Stimulated activated naive CD4-positive, alpha-beta T cell treated with Interleukin-2 at 50 U/mL for 16 hours (primary cell): ENCODE results near the gene ZSWIM4.
"Not testable (repeated sequence)": the region's sequence is repeated elsewhere in the genome, so short reads cannot be mapped to it uniquely, and the experiment has no call there.

Experiments used
- DNase-seq: peaks from one replicate; lab custom pipeline; 2025; lab: John Stamatoyannopoulos, UW

The ZSWIM4 gene

DNA sequence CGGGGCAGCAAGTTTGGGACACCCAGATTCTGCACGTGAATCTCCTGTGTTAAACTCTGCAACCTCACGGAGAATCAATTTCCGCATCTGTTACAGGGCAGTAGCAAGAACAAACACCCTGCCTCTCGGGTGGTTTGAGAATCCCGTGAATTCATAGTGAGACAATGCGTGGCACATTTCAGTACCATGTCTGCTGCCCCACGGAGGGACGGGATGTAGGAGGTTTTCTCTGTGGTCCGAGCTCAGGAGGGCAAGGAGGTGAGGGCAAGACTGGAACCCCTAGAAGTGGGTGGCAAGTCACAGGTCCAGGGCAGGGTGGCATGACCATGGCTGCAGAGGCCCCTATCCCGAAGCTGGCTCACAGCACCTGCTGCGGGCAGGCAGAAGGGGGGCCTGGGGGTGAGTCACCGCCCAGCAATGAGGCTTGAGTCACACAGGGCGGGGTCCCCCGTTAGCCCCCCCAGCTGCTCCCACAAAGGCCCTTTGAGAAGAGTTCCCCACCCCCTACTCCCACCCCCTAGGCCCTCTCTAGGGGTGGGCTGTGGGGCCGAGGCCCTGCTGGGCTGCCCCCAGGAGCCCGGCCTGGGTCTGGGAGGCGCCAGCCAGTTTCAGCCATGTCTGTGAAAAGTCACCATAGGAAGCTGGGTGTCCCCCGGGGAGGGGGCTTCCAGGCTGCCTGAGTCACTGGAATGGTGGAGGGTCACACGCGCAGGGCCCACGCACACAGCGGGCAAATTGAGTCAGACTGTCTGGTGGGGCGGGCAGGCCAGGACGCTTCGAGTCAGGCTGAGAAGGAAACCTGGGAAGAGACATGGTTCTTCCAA lies 55.9 kb downstream of the ZSWIM4 start:
- DNase-seq = peak; percentile 63

DNA sequence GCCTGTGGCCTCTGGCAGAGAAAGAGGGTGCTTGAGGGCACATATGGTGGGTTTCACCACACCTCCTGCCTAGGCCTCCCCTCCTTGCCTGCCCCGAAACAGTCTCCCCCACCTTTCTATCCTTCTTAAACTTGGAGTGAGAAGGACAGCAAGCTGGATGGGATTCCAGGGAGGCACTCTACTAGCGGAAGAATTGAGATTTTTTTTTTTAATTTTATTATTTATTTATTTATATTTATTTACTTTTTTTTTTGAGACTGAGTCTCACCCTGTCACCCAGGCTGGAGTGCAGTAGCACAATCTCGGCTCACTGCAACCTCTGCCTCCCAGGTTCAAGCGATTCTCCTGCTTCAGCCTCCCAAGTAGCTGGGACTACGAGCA lies 56.5 kb downstream of the ZSWIM4 start:
- DNase-seq = not testable (repeated sequence)

DNA sequence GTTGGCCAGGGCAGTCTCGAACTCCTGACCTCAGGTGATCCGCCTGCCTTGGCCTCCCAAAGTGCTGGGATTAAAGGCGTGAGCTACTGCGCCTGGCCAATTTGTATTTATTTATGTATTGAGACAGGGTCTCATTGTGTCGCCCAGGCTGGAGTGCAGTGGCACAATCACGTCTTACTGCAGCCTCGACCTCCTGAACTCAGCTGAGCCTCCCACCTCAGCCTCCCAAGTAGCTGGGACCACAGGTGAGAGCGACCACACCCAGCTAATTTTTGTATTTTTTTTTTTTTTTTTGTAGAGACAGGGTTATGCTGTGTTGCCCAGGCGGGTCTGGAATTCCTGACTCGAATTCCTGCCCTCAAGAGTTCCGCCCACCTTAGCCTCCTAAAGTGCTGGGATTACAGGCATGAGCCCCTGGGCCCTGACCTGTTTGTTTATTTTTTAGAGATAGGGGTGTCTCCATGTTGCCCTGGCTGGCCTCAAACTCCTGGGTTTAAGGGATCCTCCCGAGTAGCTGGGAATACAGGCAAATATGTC lies 57.0 kb downstream of the ZSWIM4 start:
- DNase-seq = not testable (repeated sequence)

DNA sequence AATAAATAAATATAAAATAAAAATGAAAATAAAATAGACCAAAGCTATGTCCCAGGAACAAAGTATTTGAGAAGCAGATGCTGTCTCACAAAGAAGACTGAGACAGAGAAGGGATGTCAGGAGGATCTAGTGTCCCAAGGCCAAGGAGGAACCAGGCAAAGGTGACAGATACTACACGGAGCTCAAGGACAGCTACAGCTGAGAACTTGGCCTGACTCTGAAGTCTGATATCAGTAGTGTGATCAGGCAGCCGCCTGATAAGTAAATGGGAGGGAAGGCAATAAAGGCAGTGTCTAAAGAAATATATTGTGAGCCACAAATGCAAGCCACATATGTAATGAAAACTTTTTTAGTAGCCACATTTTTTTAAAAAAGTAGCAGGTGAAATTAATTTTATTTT lies 61.3 kb downstream of the ZSWIM4 start:
- DNase-seq = no peak

DNA sequence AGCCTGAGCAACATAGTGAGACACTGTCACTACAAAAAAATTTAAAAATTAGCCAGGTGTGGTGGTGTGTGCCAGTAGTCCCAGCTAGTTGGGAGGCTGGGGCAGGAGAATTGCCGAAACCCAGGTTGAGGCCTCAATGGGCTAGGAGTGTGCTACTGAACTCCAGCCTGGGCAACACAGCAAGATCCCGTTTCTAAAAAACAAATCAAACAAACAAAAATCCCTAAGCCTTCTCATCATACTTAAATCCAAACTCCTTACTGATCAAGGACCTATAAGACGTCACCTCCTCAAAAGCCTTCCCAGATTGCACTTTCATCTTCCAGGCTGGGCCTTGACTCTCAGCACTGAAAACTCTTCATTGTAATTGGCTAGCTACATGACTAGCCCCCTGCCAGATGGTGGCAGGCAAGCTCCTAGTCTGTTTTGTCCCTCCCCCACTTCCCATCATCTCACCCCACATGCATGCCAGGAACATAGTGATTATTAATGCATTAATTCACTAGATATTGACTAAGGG lies 64.2 kb downstream of the ZSWIM4 start:
- DNase-seq = no peak

DNA sequence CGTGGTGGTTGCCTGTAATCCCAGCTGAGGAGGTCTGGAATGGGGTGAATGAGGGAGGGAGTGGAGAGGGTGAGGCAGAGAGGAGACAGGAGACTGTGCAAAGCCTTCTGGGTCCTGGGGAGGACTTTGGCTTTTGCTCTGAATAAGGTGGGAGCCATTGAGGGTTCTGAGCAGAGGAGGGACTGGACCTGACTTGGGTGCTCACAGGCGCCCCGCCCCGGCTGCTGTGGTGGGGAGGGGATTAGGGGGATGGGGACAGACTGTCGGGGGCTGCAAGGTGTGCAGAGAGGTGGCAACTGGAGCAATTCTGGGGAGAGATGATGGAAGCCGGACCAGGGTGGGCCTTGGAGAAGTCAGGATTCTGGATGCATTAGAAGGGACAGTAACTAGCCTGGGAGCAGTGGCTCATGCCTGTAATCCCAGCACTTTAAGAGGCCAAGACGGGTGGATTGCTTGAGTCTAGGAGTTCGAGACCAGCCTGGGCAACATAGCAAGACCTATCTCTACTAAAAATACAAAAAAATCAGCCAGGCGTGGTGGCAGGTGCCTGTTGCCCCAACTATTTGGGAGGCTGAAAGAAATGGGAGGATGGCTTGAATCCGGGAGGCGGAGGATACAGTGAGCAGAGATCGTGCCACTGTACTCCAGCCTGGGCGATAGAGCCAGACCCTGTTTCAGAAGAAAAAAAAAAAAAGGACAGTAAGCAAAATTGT lies 65.6 kb downstream of the ZSWIM4 start:
- DNase-seq = no peak

DNA sequence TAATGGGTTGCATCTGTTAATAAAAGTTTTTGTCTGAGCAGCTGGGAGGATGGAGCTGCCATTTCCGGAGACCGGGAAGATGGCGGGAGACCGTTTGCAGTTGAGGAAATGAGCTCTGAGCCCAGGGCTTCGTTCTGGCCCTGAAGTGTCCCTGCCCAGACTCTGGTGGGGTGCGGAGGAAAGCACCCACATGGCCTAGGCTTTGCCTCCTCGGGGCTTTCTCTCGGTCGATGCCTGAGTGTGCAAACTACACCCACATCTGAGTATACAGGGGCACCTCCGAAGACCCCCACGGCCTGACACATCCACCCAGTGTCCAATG lies 66.1 kb downstream of the ZSWIM4 start:
- no peak for DNase-seq

DNA sequence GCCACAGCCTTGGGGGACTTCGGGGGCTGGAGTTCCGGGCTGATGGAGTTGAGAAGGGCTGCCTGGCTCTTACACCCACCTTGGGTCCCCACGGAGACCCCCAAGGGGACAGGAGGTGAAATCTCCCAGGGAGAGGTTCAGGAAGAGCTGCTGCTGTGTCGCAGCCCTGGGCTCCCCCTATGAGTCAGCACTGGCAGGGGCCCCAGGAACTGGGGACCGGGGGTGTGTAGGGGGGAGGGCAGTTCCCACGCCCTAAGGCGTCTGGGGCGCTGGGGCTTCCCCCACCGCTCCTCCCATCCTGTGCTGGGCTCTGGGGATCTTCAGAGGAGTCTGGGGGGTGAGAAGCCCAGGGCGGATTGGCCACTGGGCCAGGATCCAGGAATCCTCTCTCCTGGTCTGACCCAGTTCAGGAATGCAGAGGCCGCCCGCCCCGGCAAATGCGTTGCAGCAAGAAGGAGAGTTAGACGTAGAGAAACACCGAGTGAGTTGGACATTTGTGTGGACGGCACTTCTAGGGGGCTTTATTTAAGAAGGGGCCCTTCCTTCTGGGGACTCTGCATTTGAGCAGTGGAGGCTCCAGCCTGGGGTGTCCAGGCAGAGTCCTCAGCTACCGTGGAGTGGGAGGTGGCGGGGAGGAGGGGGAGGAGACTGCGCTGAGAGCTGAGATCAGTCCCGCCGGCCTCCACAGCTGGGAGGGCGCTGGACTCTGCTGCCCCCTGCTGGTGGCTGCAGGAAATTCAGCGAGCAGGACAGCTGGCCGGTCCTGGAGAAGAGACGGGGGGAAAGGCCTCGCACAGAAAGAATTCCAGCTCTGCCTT lies 66.7 kb downstream of the ZSWIM4 start:
- DNase-seq = peak; percentile 87

DNA sequence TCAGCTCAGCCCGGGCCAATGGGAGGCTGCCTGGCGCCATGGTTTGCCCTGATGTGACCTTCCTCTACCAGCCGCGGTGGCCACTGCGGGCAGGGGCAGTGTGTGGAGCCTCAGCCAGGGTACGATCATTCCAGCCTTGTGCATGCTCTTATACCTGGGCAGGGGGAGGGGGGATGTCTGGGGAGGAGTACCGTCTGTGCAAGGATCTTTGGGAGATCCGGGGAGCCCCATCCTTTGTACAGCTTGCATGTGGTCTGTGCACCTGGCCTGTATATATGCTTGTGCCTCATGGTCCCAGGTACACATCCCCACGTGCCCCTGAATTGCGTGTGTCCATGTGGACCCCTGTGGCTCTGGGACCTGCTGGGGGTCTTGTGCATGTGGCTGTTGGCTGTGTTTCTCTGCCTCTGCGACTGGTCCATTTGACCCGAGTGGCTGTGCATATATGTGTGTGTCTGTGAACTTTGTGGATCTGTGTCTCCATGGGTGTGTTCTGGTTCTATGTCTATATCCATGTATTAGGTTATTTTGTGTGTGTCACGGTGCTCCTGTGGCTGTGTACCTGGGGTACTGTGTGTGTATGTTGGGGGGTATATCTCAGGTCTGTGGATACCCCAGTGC lies 68.9 kb downstream of the ZSWIM4 start:
- DNase-seq = no peak

DNA sequence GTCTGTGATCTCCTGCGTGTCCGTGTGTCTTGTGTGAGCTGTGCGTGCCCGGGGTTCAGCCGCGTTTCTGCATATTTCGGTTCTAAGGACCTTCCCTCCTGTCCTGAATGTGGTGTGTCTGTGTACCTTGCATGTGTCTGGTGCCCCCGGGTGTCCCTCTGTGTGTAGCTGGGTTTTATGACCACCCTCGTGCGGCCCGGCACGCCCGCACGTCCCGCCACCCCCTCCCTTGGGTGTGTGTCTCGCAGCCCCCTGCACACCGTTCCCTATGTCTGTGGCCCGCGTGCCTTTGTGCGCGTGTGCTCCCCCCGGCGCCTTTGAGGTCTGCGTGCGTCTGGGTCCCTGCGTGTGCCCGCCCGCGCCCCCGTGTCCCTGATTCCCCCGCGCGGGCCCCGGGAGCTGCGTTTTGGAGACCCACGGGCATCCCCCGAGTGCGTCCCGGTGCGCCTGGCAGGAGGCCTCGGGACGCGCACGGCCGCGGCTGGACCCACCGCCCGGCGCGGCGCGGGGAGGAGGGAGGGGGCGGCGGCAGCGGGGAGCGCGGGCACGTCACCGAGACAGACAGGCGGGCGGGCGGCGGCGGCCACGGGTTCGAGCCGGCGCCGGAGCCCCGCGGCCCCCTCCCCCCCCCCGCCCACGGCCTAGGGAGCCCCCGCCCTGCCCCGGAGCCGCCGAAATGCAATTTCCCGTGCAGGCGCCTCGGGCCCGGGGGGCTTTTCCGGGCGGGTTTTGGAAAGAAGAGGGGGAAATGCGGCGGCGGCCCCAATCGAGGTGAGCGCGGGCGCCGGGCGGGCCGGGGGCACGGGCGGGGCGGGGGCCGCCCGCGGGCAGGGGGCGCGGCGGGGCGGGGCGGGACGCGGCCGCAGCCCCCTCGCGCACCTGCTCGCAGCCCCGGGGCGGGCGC lies 69.7 kb downstream of the ZSWIM4 start:
- DNase-seq = no peak

DNA sequence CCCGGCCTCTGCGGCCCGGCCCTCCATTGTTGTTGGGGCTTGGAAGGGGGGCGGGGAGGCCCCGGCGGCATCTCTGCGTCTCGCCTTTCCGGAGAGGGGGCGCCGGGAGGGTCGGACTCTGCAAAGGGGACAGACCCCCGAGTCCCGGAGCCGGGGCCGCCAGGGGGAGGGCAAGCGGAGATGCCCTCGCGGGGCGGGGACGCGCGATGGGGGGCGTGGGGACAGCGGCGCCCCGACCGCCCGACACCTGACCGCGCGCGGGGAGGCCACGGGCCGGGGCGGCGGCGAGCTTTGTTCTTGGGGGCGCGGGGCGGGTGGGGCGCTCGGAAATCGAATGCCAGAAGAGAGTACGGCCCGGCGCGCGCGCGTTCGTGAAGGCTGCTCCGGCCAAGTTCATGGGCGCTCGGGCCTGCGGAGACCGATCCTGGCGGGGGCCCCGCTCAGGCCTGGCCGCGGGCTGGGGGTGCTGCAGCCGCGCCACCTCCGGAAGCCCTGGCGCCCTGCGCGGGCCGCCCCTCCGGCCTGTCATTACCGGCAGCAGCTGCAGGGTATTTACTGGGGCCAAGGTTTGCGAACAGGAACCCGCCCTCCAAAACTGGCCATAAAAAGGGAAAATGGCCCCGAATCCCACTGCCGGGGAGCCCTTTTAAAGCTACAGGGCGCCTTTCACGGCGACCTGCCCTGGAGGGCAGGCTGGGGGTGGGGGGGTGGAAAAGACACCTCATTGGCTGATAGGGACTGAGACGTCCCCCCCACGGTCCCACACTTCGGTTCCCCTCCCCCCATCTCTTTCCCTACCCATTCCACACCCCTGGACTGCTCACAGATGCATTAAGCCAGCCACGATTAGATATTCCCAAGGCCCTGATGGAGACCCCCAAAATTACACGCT lies 70.6 kb downstream of the ZSWIM4 start:
- no peak for DNase-seq

DNA sequence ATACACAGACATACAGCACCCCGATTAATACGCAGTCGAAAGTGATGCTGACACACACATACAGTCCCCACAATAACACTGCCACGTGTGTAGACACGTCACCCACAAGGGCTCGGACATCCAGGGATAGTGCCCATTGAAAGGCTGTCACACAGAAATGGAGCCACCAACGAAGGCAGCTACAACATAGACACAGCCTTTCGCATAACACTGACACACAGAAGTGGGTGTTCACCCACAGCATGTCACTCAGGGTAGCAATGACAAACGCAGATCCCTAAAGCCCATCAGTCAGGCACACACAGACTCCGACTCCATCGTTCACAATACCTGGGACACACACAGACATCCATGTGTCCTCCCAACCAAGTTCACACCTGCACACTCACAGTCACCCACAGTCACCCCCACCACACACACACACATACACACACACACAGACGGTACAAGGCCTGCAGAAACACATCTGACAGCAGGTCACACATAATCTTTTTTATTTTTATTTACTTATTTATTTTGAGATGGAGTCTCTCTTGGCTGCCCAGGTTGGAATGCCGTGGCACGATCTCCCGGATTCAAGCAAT lies 71.3 kb downstream of the ZSWIM4 start:
- DNase-seq = no peak

DNA sequence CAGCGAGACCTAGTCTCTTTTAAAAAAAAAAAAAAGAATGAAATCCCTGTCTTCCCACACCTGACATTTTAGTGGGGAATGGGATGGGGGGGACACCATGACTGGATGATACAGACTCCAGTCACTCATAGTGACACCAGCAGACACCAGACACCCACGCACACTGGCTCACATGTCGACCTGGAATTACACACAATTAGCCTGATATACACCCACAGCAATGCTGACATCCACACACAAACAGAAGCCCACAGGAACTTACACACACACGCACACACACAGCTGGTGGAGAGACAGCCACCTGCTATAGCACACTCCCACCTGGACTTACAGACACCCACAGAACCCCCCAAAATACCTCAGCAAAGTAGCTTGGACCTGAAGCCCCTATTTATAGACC lies 73.4 kb downstream of the ZSWIM4 start:
- DNase-seq = no peak

DNA sequence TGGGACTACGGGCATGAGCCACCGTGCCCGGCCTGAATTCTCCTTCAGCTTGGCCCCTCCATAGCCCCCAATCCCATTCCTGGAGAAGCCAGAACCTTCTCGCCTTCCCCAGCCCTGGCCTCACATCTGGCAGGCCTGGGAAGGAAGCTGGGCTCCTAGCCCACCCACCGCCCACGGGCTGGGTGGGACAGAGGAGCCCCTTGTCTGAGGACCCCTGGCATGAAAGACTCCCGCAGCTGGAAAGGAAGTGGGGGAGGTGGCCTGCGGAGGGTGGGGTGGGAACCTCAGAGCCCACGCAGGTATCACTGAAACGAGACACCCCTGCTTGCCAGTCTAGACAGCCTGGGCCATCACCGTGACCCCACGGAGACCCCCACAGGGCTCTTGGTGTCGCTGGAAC lies 74.0 kb downstream of the ZSWIM4 start:
- DNase-seq = no peak

DNA sequence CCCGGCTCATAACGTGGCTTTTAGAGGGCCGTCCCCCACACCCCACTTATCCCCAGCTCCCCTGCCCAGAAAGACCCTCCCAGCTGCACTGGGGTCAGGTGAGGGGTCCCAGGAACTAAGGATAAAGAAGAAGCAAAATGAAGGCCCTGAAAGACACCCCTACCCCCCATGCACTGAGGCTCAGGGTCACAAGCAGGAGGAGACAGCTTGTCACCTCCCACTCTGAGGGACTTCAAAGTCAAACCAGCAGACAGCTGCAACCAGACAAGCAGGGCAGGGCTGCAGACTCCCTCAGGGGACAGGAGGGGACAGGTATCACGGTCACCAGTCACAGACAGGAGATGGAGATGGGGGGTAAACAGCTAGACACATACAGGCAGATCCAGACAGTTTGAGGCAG lies 75.6 kb downstream of the ZSWIM4 start:
- DNase-seq = no peak

DNA sequence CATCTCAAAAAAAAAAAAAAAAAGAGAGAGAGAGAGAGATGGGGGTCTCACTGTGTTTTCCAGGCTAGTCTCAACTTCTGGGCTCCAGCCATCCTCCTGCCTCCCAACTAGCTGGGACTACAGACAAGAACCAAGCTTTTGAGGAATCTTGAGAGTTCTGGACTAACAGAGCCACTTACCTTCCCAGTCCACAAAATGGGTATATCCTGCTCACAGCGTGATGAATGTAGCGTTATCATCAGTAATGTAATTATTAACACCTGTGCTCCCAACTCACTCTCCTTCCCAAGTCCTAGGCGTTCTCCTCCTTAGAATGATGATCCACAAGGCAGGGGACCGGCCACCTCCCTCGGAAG lies 77.1 kb downstream of the ZSWIM4 start:
- no peak for DNase-seq

DNA sequence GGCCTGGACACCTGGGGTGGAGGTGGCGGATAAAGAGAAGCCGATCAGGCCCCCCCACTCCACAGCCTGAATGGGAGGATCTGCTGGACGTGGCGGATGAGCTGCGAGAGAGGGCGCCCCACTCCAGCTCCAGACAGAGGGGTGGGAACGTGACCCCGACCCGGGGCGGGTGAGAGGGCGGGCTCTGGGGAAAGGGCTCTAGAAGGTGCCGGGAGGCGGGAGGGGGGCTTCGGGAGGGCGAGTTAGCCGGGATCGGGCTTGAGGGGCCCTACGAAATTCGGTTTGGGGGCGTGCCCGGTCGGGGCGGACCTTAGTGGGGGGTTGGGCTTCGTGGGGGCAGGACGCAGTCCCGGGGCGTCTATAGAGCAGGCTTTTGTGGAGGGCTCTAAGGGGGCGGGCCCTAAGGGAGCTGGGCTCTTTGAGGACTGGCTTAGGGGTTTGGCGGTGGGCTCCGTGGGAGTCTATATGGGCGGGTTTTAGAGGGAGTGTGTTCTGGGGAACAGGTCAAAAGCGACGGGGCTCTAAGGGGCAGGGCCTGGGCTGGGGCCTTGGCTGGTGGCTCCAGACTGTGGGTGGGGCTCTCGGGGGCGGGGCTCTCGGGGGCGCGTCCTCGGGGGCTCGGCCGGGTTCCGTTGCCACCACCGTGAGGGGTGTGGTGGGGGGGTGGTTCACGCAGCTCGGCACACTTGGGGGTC lies 77.6 kb downstream of the ZSWIM4 start:
- no peak for DNase-seq

DNA sequence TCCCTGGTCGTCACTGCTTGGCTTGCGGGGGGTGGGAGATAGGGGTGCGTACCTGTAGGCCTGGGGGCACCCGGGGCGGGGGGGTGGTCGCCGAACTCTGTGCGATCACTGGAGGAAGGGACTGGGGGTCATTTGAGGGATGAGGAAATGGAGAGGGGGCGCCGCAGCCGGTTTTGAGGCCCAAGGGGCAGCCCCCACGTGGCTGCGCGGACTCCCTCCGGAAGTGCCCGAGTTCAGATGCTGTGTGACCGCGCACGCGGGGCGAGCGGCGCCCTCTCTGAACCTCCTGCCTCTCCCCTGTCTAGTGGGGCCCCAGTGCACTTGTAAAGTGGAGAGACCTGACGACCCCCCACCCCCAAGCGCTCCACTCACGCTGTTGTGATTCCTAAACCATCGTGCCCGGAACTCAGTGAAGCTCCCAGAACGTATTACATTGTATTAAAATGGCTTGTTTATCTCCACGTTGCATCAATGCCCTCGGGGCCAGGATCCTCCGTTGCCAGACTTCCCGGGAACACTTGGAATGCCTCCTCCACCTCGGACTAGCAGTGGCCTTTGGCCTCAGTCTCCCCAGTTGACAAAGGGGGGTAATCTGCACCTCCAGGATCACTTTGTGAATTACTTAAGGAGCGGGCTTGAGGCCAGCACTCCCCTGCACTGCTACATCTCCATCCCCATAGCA lies 78.7 kb downstream of the ZSWIM4 start:
- DNase-seq = no peak
